Stimulated activated CD4-positive, alpha-beta T cell treated with anti-CD3 and anti-CD28 coated beads, Interleukin-15, amount 100 ng/mL, for 48 hours (primary cell): ENCODE results near the gene MED13L.

Source experiments
- DNase-seq, 2 donors: peaks; one replicate each; pipeline ENCODE4 v3.0.0-alpha.2; 2020; ENCODE audit warnings: low read depth in 2 of 2

MED13L gene

DNA sequence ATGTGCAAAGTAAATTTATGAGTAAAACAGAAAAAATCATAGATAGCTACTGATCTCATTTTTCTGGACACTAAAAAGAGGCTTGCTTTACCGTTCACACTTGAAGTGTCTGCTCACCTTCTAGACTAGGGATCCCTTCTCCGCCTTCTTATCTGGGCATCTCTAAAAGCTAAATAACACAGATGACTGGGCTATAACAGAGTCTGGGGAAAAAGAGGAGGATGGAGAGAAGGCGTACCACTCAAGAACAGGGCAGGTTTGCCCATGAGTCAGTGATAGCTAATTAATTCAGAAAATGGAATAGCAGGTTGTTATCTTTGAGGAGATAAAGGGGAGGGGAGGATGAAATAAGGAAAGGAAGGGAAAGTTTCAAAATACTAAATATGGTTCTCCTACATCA is 185.3 kb downstream of the MED13L start:
- DNase-seq: no peak

GRCh38 chr12:116091579-116091978 is 185.9 kb downstream of the MED13L start:
- no peak for DNase-seq

DNA sequence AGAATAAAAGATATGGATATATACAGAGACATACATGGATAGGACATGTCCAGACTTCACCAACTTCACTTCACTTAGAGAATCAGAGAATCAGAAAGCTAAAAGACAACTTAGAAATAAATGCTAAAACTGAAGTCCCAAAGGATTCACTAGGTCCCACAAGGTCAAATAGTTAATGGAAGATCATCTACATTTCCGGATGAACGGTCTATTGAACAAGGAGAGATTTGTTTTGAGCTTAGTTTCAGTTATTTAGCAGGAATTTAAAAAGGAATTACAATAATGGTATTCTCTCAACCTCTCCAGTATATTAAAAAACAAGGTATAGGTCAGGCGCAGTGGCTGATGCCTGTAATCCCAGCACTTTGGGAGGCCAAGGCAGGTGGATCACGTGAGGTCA is 187.0 kb downstream of the MED13L start:
- no peak for DNase-seq

- DNase-seq: no peak
Observed at GRCh38 chr12:116089080-116089479, 188.4 kb downstream of the MED13L start.

DNA sequence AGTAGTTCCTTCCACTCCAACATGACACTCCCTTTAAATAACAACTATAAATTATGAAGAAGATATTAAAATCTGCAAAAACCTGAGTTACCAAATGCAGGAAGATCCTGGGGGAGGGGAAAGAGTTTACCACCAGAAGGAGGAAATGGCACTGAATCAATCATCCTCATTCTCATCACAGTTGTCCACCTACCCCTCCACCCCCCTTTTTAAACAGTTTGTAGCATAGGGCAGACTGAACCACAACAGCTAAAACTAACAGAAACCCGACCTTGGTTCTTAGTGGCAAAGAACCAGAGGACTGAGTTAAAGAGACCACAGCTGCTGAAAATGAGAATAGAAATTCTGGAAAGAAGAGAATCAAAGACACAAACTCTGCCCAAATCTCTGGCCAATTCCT is 189.5 kb downstream of the MED13L start:
- peak in 1 of 2 donors; percentile 3 for DNase-seq

DNA sequence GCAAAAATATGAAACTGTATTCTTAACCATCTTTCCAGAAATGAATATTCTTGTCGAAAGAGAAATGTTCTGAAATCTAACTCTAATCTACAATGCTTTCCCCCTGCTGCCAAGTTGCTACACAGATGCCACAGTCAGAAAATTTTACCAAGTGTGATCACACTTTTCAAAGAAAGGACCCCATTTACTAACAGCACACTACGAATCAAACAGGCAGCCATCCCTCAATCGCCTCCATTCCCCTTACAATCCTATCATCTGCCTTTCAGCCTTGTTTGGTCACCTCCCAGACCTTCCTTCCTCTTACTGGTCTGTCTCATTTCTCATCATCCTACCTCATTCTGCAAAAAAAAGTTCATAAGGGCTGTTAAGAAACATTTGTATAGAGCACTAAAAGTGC is 190.1 kb downstream of the MED13L start:
- DNase-seq: no peak

GRCh38 chr12:116080415-116080814 is 197.1 kb downstream of the MED13L start:
- DNase-seq: no peak

- no peak for DNase-seq
Observed at GRCh38 chr12:116078396-116078795, 199.1 kb downstream of the MED13L start.

- DNase-seq: no peak
Observed at GRCh38 chr12:116077431-116077830, 200.1 kb downstream of the MED13L start.

- DNase-seq: no peak
Observed at GRCh38 chr12:116076399-116076798, 201.1 kb downstream of the MED13L start.

DNA sequence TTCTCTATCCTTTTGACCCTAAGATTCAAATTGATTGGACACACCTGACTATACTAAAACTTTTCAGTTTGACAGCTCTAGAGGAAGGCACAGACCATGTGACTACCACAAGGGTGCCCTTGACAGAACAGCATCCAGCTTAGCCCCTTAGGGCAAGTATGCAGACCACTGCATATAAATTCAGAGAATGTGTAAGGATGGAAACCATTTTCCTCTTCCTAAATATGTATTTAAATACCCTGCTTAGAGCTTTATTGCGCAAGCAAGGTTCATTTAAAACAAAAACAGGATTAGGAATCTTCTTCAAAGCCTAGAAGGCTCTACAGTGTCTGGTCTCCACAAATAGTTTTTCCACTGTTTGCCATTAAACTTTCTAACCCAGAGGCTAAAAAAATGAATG is 202.8 kb downstream of the MED13L start:
- DNase-seq: no peak

DNA sequence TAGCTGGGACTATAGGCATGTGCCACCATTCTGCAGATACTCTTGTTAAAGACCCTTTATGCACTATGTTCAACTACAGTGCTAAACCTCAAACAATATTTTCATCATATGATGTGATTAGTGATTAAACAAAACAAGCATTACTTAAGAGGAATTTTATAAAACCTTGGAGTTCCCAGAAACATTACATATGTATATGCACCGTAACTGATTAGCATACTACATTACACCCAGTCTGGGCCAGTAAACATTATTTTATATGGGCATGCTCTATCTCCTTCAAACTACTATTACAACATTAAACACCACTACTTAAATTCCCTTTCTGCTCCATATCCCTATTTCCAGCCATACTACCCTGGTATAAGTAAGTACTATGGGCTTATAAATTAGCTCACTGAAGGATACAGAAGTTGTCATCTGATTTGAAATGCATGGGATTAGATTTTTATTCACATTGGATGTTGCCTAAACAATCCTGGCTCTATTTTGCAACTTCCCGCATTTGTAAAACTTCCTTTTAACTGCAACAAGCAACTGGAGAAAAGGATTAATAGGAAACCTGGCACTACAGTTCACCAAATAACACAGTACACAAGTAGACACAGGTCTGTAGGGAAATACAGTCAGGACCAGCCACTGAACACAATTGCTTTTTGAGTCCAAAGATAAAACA is 205.8 kb downstream of the MED13L start:
- DNase-seq: no peak

GRCh38 chr12:116070444-116070843 is 207.0 kb downstream of the MED13L start:
- DNase-seq: no peak

DNA sequence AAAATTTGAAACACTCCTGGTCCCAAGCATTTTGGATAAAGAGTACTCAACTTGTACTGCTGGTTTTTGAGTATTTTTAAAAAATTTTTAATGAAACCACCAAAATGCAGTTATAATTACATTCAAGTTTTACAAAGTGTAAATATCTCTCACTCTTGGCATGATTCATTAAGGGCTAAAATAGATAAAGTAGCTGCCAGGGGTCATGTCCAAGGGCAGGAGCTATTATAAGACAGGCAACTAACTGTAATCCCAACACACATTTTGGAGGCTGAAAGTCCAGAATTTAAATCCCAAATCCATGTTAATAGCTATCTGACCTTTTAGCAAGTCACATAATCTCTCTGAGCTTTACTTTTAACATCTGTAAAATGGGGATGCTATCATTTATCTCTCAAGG is 207.6 kb downstream of the MED13L start:
- DNase-seq: no peak

DNA sequence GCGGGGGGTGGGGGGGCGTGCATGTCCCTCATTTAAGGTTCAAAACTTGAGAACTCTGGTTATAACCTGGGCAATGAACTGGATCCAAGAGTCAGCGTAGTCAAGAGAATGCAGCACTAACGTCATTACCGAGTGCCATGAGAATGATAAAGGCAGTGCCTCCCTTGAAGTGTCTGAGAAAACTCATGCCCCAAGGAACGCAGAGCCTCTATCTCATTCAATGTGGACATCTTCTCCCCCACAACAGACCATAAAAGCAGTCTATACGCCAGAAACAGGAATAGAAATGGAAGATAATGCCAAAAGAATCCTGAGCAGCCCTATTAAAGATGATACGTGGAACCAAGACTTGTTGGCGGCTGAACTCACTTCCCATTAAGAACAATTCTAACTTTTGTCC is 208.6 kb downstream of the MED13L start:
- no peak for DNase-seq

GRCh38 chr12:116068371-116068770 is 209.1 kb downstream of the MED13L start:
- no peak for DNase-seq

- DNase-seq: no peak
Observed at GRCh38 chr12:116067892-116068291, 209.6 kb downstream of the MED13L start.

DNA sequence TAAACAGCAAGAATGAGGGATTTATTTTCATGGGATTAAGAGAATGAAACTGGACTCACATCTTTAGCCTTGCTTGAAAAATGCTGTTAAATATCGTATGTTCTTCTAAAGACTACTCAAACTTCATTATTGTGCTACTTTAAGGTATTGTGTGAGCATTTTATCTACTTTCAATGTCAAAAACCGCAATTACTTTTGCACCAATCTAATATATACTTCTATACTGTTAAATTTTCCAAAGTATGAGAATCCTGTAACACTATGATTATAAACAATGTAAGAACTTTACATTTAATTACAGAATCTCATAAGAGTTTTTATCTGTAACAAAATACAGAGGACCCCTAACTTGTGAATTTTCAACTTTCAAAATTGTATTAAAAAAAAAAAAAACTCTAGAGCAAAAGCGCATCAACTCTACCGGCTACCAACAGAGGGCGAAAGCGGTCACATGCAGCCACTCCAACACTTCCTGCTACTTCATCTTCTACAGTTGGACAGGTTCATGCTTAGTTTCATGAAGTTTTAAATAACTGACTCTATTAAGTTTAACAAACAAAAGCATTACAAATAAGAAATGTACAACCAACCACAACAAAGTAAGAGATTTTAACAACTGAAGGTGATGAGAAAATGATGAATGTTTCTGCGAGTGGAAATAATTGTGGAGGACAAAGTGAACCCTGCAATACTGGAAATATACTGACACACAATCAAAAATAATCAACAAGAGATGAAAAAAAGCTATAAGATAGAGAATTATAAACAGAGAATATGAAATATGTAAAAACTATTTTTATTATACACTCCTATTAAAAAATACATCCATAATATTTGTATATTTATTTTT is 210.9 kb downstream of the MED13L start:
- peak; percentile 18 to 20 for DNase-seq

DNA sequence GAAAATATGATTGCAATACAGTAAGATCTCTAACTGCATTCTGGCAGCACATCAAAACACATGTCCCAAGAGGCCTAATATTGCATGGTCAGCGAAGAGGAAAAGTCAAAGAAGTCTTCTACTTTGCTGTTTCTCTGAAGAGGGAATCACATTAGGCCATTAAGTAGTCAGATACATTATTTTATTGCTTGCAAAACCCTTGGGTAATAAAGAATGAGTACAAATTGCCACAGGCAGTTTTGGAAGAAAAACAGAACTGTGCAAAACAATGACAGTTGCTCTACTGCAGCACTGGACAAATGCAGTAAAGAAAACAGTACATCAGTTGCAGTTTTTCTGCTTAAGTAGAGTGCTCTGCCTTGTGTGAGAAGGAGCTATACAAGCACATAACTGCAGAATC is 211.9 kb downstream of the MED13L start:
- no peak for DNase-seq

- DNase-seq: no peak
Observed at GRCh38 chr12:116064493-116064892, 213.0 kb downstream of the MED13L start.

DNA sequence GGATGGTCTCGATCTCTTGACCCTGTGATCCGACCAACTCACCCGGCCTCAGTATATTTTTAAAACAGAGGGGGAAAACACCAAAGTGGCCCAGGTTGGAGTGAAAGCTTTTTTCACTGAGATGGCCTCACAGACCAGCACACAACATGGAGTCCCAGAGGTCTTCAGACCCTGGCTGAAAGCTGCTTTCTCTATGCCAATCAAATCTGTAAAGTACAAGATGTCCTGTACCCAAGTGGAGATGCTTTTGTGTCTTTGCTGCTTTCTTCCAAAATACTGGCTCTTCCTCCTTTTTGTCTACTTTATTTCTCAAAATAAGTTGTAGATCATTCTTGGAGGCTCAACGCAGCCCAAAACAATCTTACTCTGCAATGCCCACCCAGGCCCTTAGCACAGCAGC is 214.8 kb downstream of the MED13L start:
- DNase-seq: no peak

DNA sequence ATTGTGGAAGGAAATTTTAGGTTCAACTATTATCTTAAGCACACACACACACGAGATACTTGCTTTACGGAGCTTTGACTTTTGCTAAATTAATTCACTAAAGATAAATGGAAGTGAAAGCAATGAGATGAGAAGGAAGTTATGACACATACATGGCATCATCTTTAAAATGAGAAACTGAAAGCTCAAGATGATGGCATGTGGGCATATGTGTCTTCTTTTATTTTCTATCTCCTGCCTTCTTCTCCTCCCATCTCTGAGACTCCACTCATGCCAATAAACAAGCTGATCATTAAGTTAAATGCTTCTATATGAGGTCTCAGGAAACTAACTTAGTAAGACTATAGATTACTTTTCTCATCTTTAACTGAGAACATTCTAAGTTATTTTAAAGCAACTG is 216.7 kb downstream of the MED13L start:
- DNase-seq: no peak

- DNase-seq: no peak
Observed at GRCh38 chr12:116059904-116060303, 217.6 kb downstream of the MED13L start.
